ENCODE measurements around the gene TSC22D2.

- TF ChIP-seq POLR2A (IDR thresholded peaks at IDR 0.05; ENCODE audit: low read depth, low read length) (no peak), CTCF (conservative IDR thresholded peaks at IDR 0.05; ENCODE audit: low read depth, low read length) (no peak), RFX5 (IDR thresholded peaks at IDR 0.05; ENCODE audit: low read depth, low read length) (no peak), MXI1 (IDR thresholded peaks at IDR 0.05; ENCODE audit: borderline replicate concordance, low read depth, low read length) (no peak), CEBPB (IDR thresholded peaks at IDR 0.05; ENCODE audit: low read depth, low read length) (no peak), RAD21 (IDR thresholded peaks at IDR 0.05; ENCODE audit: low read length) (no peak), NFE2L2 (IDR thresholded peaks at IDR 0.05; ENCODE audit: low read depth, low read length) (no peak), BHLHE40 (IDR thresholded peaks at IDR 0.05; ENCODE audit: low read depth, low read length) (no peak), SMC3 (IDR thresholded peaks at IDR 0.05; ENCODE audit: low read depth, low read length) (no peak), USF2 (IDR thresholded peaks at IDR 0.05; ENCODE audit: low read depth, low read length) (no peak), MAFK (IDR thresholded peaks at IDR 0.05; ENCODE audit: low read depth, low read length) (no peak)
Measured at GRCh38 chr3:150467381-150467780, 59.3 kb downstream of the TSC22D2 start.
